IMR-90 (cell line): ENCODE results near the gene PTAR1. TPM values are rescaled to one million over a fixed set of nuclear protein-coding genes. Genes with fewer than 3 reads are reported as not detected.

Experiments used
- ATAC-seq: fragments of 200-7000 bp; cut with Tn5 transposase; 2 replicates; pipeline ENCODE4 v1.9.1; 2020; ENCODE audit warnings: low read depth, mild to moderate bottlenecking, moderate library complexity
- BruUV-seq: library from RNA; stranded (reverse); fragments of 400-500 nt; replicated peaks from 2 replicates; lab custom pipeline; 2021; lab: Mats Ljungman, UMichigan
- CTCF ChIA-PET: fragments of 300-600 bp; formaldehyde crosslinking; extraction: SDS; loops from one replicate; lab custom pipeline; 2021; ENCODE audit warnings: antibody characterized with exemption; lab: Yijun Ruan, JAX
- POLR2A ChIA-PET: fragments of 300-600 bp; sonication (Branson Sonifier 250); formaldehyde crosslinking; loops from one replicate; lab custom pipeline; 2022; ENCODE audit warnings: antibody characterized with exemption; ENCODE audit not compliant: unreplicated experiment; lab: Charles Lee
- DNase-seq: peaks from one replicate; pipeline ENCODE4 v3.0.0; 2013
- H2AFZ ChIP-seq: replicated peaks from 2 replicates; pipeline ENCODE3; 2013; ENCODE audit warnings: low read length, mild to moderate bottlenecking; ENCODE audit not compliant: poor library complexity
- H2AK5ac ChIP-seq: 2 replicates; pipeline ENCODE4 v1.6.1; 2013; ENCODE audit warnings: low read depth, low read length, inconsistent platforms
- H2AK9ac ChIP-seq: replicated peaks from 2 replicates; pipeline ENCODE3; 2013; ENCODE audit warnings: mild to moderate bottlenecking, low read depth, low read length, moderate library complexity; ENCODE audit not compliant: poor library complexity
- H2BK120ac ChIP-seq: 2 replicates; pipeline ENCODE4 v1.6.1; 2013; ENCODE audit warnings: low read depth, low read length, inconsistent platforms
- H2BK15ac ChIP-seq: 3 replicates; pipeline ENCODE4 v1.6.1; 2013; ENCODE audit warnings: low read depth, low read length, inconsistent platforms
- H2BK20ac ChIP-seq: 2 replicates; pipeline ENCODE4 v1.6.1; 2013; ENCODE audit warnings: low read depth, mild to moderate bottlenecking, inconsistent platforms, low read length, moderate library complexity
- H2BK5ac ChIP-seq: 2 replicates; pipeline ENCODE4 v1.6.1; 2013; ENCODE audit warnings: mild to moderate bottlenecking, low read depth, low read length, inconsistent platforms; ENCODE audit not compliant: poor library complexity, severe bottlenecking
- H3K14ac ChIP-seq: replicated peaks from 2 replicates; pipeline ENCODE4 v1.6.1; 2013; ENCODE audit warnings: low read depth, low read length, inconsistent platforms
- H3K18ac ChIP-seq: 2 replicates; pipeline ENCODE4 v1.6.1; 2013; ENCODE audit warnings: low read depth, low read length, control low read depth
- H3K23ac ChIP-seq: 2 replicates; pipeline ENCODE4 v1.6.1; 2013; ENCODE audit warnings: low read depth, low read length, inconsistent platforms
- H3K27ac ChIP-seq: 2 replicates; pipeline ENCODE4 v1.5.1; 2013; ENCODE audit warnings: mild to moderate bottlenecking, control low read depth, low read length; ENCODE audit not compliant: insufficient read depth
- H3K27me3 ChIP-seq: 2 replicates; pipeline ENCODE4 v1.6.1; 2013; ENCODE audit warnings: low read length; ENCODE audit not compliant: control insufficient read depth, insufficient read depth
- H3K36me3 ChIP-seq: 2 replicates; pipeline ENCODE4 v1.6.1; 2013; ENCODE audit warnings: low read length, mixed read lengths; ENCODE audit not compliant: control insufficient read depth, insufficient read depth
- H3K4ac ChIP-seq: 2 replicates; pipeline ENCODE4 v1.6.1; 2013; ENCODE audit warnings: low read depth, low read length, inconsistent platforms
- H3K4me1 ChIP-seq: 2 replicates; pipeline ENCODE4 v1.6.1; 2013; ENCODE audit warnings: low read length, mixed read lengths; ENCODE audit not compliant: control insufficient read depth, insufficient read depth
- H3K4me2 ChIP-seq: 2 replicates; pipeline ENCODE4 v1.6.1; 2013; ENCODE audit warnings: low read depth, mild to moderate bottlenecking, control low read depth, low read length, moderate library complexity
- H3K4me3 ChIP-seq: 2 replicates; pipeline ENCODE4 v1.5.1; 2013; ENCODE audit warnings: low read depth, mild to moderate bottlenecking, control low read depth, low read length, moderate library complexity; ENCODE audit not compliant: insufficient read depth
- H3K56ac ChIP-seq: 2 replicates; pipeline ENCODE4 v1.6.1; 2013; ENCODE audit warnings: low read length, inconsistent platforms; ENCODE audit not compliant: insufficient read depth; ENCODE audit errors: extremely low read depth
- H3K79me1 ChIP-seq, 2 experiments: 2 replicates each; pipeline ENCODE4 v1.6.1; 2013; ENCODE audit warnings: low read length in 2 of 2, inconsistent platforms in 1 of 2, low read depth in 1 of 2
- H3K9ac ChIP-seq: 2 replicates; pipeline ENCODE4 v1.6.1; 2013; ENCODE audit warnings: low read depth, low read length, control low read depth
- H3K9me1 ChIP-seq: 2 replicates; pipeline ENCODE4 v1.6.1; 2013; ENCODE audit warnings: low read length, inconsistent platforms; ENCODE audit not compliant: insufficient read depth
- H3K9me3 ChIP-seq: 2 replicates; pipeline ENCODE4 v1.6.1; 2013; ENCODE audit warnings: low read length; ENCODE audit not compliant: control insufficient read depth, insufficient read depth
- H4K20me1 ChIP-seq: 2 replicates; pipeline ENCODE4 v1.6.1; 2013; ENCODE audit warnings: low read length, inconsistent platforms; ENCODE audit not compliant: insufficient read depth
- H4K5ac ChIP-seq: 2 replicates; pipeline ENCODE4 v1.6.1; 2013; ENCODE audit warnings: mild to moderate bottlenecking, low read depth, low read length, control low read depth
- H4K8ac ChIP-seq, 2 experiments: 2 replicates each; pipeline ENCODE4 v1.6.1; 2013; ENCODE audit warnings: low read depth in 2 of 2, low read length in 2 of 2, control low read depth in 1 of 2, inconsistent platforms in 1 of 2
- H4K91ac ChIP-seq: 2 replicates; pipeline ENCODE4 v1.6.1; 2013; ENCODE audit warnings: low read depth, low read length, inconsistent platforms; ENCODE audit not compliant: insufficient read depth
- CEBPB ChIP-seq: IDR thresholded peaks from 2 replicates; pipeline ENCODE4 v1.6.1; 2012; ENCODE audit warnings: low read depth, low read length, improper control_type of control experiment
- CHD1 ChIP-seq: IDR thresholded peaks from 2 replicates; pipeline ENCODE4 v1.6.1; 2012; ENCODE audit warnings: low read depth, low read length, improper control_type of control experiment
- MAFK ChIP-seq: IDR thresholded peaks from 2 replicates; pipeline ENCODE4 v1.6.1; 2012; ENCODE audit warnings: low read depth, low read length, improper control_type of control experiment
- MAZ ChIP-seq: IDR thresholded peaks from 2 replicates; pipeline ENCODE4 v1.6.1; 2012; ENCODE audit warnings: low read depth, mild to moderate bottlenecking, low read length, improper control_type of control experiment, moderate library complexity, borderline replicate concordance
- MXI1 ChIP-seq: IDR thresholded peaks from 2 replicates; pipeline ENCODE4 v1.6.1; 2012; ENCODE audit warnings: low read depth, mild to moderate bottlenecking, low read length, moderate library complexity, borderline replicate concordance
- NFE2L2 ChIP-seq: fragments of 150-350 bp; IDR thresholded peaks from 2 replicates; pipeline ENCODE4 v1.6.1; 2016; ENCODE audit warnings: low read depth, mild to moderate bottlenecking, low read length
- POLR2A ChIP-seq: IDR thresholded peaks from 2 replicates; pipeline ENCODE4 v1.6.1; 2012; ENCODE audit warnings: mild to moderate bottlenecking, low read depth, low read length
- WGBS, 2 experiments: methylation state at CpG; one replicate each; pipeline versions ENCODE4 v1.1.5 to v1.1.7; 2013; ENCODE audit warnings: missing lambda C conversion rate in 2 of 2; ENCODE audit not compliant: insufficient read length in 1 of 2; ENCODE audit errors: extremely low coverage in 2 of 2; 5-methylcytosine and 5-hydroxymethylcytosine counted together
- dilution Hi-C: fragments of 300-500 bp; cut with HindIII; formaldehyde crosslinking; loops from one replicate; pipeline ENCODE4 v1.14.3; 2018; ENCODE audit warnings: low sequenced_read_pairs; ENCODE audit not compliant: unreplicated experiment
- in situ Hi-C: fragments of 300-500 bp; cut with MboI; formaldehyde crosslinking; loops from 3 replicates; pipeline ENCODE4 v1.14.3; 2019; ENCODE audit warnings: low sequenced_read_pairs, inconsistent platforms, mixed read lengths
- intact Hi-C: fragments of 100-400 bp; cut with micrococcal nuclease; formaldehyde crosslinking; loops from 2 replicates; pipeline ENCODE4 v1.10.0; 2022
- polyA plus RNA-seq, 3 experiments: library from polyadenylated mRNA; depleted of rRNA; stranded (reverse); fragments of >200 nt; gene quantifications; 2 replicates each; pipeline ENCODE4 v1.2.3, GENCODE V29; 2012; ENCODE audit warnings: low replicate concordance in 1 of 3
- total RNA-seq: library from RNA; depleted of rRNA; stranded (reverse); fragments of >200 nt; gene quantifications from 2 replicates; pipeline ENCODE4 v1.2.3, GENCODE V29; 2012
- TF ChIP-seq, protein P1 (sequence below): conservative IDR thresholded peaks from 2 replicates; pipeline ENCODE4 v1.5.1; 2012; ENCODE audit warnings: mild to moderate bottlenecking, low read depth, low read length, improper control_type of control experiment
- TF ChIP-seq, protein P2 (sequence below): fragments of 150-350 bp; IDR thresholded peaks from 2 replicates; pipeline ENCODE4 v1.6.1; 2016; ENCODE audit warnings: low read depth, mild to moderate bottlenecking, low read length, moderate library complexity, borderline replicate concordance

Gene PTAR1
- total and polyA plus RNA-seq, 2 of the 4 experiments (the other 2 are of a cell fraction) = 10.6 to 110 TPM

DNA sequence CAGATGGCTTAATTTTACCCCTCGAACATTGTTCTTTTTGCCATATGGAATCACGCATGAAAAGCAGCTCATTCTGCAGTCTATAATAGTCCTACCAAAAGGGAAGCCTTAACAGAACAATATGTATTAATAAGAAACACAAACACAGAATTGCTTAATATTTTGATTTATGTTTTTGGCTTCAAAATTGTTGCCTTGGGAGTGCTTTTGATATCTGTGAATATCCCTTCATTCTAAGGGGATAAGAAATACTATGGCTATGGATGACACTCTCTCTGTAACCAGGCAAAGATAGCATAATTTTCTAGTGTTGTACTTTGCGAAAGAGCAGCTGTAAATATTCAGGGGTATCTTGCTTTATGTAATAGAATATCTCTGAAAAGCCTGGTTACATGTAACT is 34.5 kb upstream of the PTAR1 start:
- ATAC-seq = no peak
- no peak overlapping the region for H3K18ac ChIP-seq
- WGBS, 2 experiments = no CpG with 5 or more reads among the region's 3 CpGs
- no peak overlapping the region for H2AFZ ChIP-seq
- in situ Hi-C loops = loop anchor here (10.0 kb wide), 1 partner anchor 60 kb away; no protein-coding TSS in a partner anchor
- H3K27ac ChIP-seq = no peak overlapping the region
- H4K91ac ChIP-seq = no peak overlapping the region
- intact Hi-C loops = no loop called here
- H3K79me1 ChIP-seq = no peaks in the 10 kb centered on the region
- H3K23ac ChIP-seq = no peak overlapping the region
- H3K4ac ChIP-seq = no peak overlapping the region
- no peaks in the 10 kb centered on the region; the same call in 1 of the 2 replicates for H3K4me1 ChIP-seq
- no peak overlapping the region for H4K8ac ChIP-seq
- TF ChIP-seq MAFK (no peak), NFE2L2 (no peak), CHD1 (no peak), POLR2A (no peak), CEBPB (no peak), MXI1 (no peak), MAZ (no peak)
- TF ChIP-seq, protein P1, sequence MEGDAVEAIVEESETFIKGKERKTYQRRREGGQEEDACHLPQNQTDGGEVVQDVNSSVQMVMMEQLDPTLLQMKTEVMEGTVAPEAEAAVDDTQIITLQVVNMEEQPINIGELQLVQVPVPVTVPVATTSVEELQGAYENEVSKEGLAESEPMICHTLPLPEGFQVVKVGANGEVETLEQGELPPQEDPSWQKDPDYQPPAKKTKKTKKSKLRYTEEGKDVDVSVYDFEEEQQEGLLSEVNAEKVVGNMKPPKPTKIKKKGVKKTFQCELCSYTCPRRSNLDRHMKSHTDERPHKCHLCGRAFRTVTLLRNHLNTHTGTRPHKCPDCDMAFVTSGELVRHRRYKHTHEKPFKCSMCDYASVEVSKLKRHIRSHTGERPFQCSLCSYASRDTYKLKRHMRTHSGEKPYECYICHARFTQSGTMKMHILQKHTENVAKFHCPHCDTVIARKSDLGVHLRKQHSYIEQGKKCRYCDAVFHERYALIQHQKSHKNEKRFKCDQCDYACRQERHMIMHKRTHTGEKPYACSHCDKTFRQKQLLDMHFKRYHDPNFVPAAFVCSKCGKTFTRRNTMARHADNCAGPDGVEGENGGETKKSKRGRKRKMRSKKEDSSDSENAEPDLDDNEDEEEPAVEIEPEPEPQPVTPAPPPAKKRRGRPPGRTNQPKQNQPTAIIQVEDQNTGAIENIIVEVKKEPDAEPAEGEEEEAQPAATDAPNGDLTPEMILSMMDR = no peak
- TF ChIP-seq, protein P2, sequence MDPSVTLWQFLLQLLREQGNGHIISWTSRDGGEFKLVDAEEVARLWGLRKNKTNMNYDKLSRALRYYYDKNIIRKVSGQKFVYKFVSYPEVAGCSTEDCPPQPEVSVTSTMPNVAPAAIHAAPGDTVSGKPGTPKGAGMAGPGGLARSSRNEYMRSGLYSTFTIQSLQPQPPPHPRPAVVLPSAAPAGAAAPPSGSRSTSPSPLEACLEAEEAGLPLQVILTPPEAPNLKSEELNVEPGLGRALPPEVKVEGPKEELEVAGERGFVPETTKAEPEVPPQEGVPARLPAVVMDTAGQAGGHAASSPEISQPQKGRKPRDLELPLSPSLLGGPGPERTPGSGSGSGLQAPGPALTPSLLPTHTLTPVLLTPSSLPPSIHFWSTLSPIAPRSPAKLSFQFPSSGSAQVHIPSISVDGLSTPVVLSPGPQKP = no peak
- no peak overlapping the region for H3K4me2 ChIP-seq
- POLR2A ChIA-PET = interaction anchor here (0.5 kb wide), 1 partner anchor 34 kb away, joined by 3 read pairs; the partner anchor contains the start of gene PTAR1
- no peak overlapping the region for H2BK20ac ChIP-seq
- no peak for DNase-seq
- H2BK15ac ChIP-seq = no peak overlapping the region
- H3K9me1 ChIP-seq = no peaks in the 10 kb centered on the region
- H3K4me3 ChIP-seq = no peak overlapping the region
- no peak overlapping the region for H3K14ac ChIP-seq
- no peaks in the 10 kb centered on the region for H3K9me3 ChIP-seq
- no peak overlapping the region for H2AK5ac ChIP-seq
- no peak overlapping the region for H3K9ac ChIP-seq
- no peak overlapping the region for H2BK5ac ChIP-seq
- peaks cover 11% of the 10 kb centered on the region for H3K27me3 ChIP-seq
- no peak overlapping the region for H2AK9ac ChIP-seq
- dilution Hi-C loops = no loop called here
- no peaks in the 10 kb centered on the region for H4K20me1 ChIP-seq
- no peak overlapping the region for H2BK120ac ChIP-seq
- BruUV-seq = no TSS peak
- H3K56ac ChIP-seq = no peak overlapping the region
- no peaks in the 10 kb centered on the region for H3K36me3 ChIP-seq
- CTCF ChIA-PET = no interaction called here
- no peak overlapping the region for H4K5ac ChIP-seq
